K562 (cell line): ENCODE data around the gene MRGPRE. TPM values are rescaled to one million over a fixed set of nuclear protein-coding genes. Genes with fewer than 3 reads are reported as not detected.

Source experiments
- ADNP ChIP-seq: fragments of 200-800 bp; sonication (Bioruptor generic); IDR thresholded peaks from 2 replicates; pipeline ENCODE4 v1.6.1; 2016; ENCODE audit warnings: missing genetic modification characterization, missing compliant biosample characterization
- CTCF ChIP-seq, 3 experiments: IDR thresholded peaks in 2 of 3; conservative IDR thresholded peaks in 1 of 3; 2 replicates each; pipeline ENCODE4 v1.5.1; 2011 to 2012; ENCODE audit warnings: low read length in 3 of 3, mild to moderate bottlenecking in 3 of 3, control low read depth in 2 of 3, improper control_type of control experiment in 1 of 3, inconsistent platforms in 1 of 3, low read depth in 1 of 3, mixed read lengths in 1 of 3, moderate library complexity in 1 of 3; ENCODE audit not compliant: insufficient read depth in 2 of 3
- GTF2A2 ChIP-seq: IDR thresholded peaks from 2 replicates; pipeline ENCODE4 v1.6.1; 2016; ENCODE audit warnings: mild to moderate bottlenecking, missing genetic modification characterization, missing compliant biosample characterization
- HDAC8 ChIP-seq: fragments of 450-650 bp; IDR thresholded peaks from 2 replicates; pipeline ENCODE4 v1.6.1; 2016; ENCODE audit warnings: mild to moderate bottlenecking, missing genetic modification characterization, moderate library complexity, missing compliant biosample characterization
- HDGF ChIP-seq: fragments of 450-650 bp; IDR thresholded peaks from 2 replicates; pipeline ENCODE4 v1.6.1; 2016
- HNRNPH1 ChIP-seq: fragments of 200-400 bp; formaldehyde crosslinking; optimal IDR thresholded peaks from 2 replicates; pipeline ENCODE3; 2017; ENCODE audit warnings: low read depth, mild to moderate bottlenecking, low read length, moderate library complexity
- MBD2 ChIP-seq: sonication (generic); IDR thresholded peaks from 2 replicates; pipeline ENCODE4 v1.6.1; 2016; ENCODE audit warnings: low read depth, borderline replicate concordance
- MTF1 ChIP-seq: fragments of 250-450 bp; sonication (Bioruptor Pico); IDR thresholded peaks from 2 replicates; pipeline ENCODE4 v1.9.0; 2021; ENCODE audit warnings: moderate library complexity, mild to moderate bottlenecking, inconsistent platforms, borderline replicate concordance
- MYC ChIP-seq, 2 experiments: fragments of 250-450 bp in 1 of 2; sonication (Bioruptor Pico) in 1 of 2; IDR thresholded peaks; 2 replicates each; pipeline versions ENCODE4 v1.5.1 to v1.6.1; 2012 to 2021; ENCODE audit warnings: low read depth in 2 of 2, borderline replicate concordance in 1 of 2, improper control_type of control experiment in 1 of 2, low read length in 1 of 2, mild to moderate bottlenecking in 1 of 2, moderate library complexity in 1 of 2
- RAD21 ChIP-seq, 2 experiments: fragments of 250-450 bp in 1 of 2; fragments of 450-650 bp in 1 of 2; sonication (Bioruptor Pico) in 1 of 2; formaldehyde crosslinking in 1 of 2; IDR thresholded peaks in 1 of 2; conservative IDR thresholded peaks in 1 of 2; 2 replicates each; pipeline versions ENCODE4 v1.4.0 to v1.8.0; 2020 to 2022; ENCODE audit warnings: mild to moderate bottlenecking in 2 of 2, moderate library complexity in 1 of 2
- REST ChIP-seq, 2 experiments: fragments of 450-650 bp; formaldehyde crosslinking in 1 of 2; IDR thresholded peaks; 2 replicates each; pipeline versions ENCODE4 v1.4.0 to v1.6.1; 2014 to 2020; ENCODE audit warnings: mild to moderate bottlenecking in 2 of 2, borderline replicate concordance in 1 of 2, low read depth in 1 of 2
- TOE1 ChIP-seq, 2 experiments: fragments of 450-650 bp in 1 of 2; sonication (generic) in 1 of 2; formaldehyde crosslinking in 1 of 2; IDR thresholded peaks; 2 replicates each; pipeline versions ENCODE4 v1.7.1 to v1.8.0; 2016 to 2022; ENCODE audit warnings: borderline replicate concordance in 2 of 2, mild to moderate bottlenecking in 2 of 2, antibody characterized with exemption in 1 of 2, inconsistent platforms in 1 of 2, low read depth in 1 of 2, missing genetic modification reagents in 1 of 2, moderate library complexity in 1 of 2
- ZNF124 ChIP-seq: sonication (generic); formaldehyde crosslinking; IDR thresholded peaks from 2 replicates; pipeline ENCODE4 v1.8.1; 2022; ENCODE audit warnings: missing genetic modification reagents
- ZNF253 ChIP-seq: fragments of 250-450 bp; sonication (Bioruptor Pico); conservative IDR thresholded peaks from 2 replicates; pipeline ENCODE4 v1.6.1; 2021; ENCODE audit warnings: mild to moderate bottlenecking
- polyA plus RNA-seq, 8 experiments: library from polyadenylated mRNA; depleted of rRNA in 4 of 8; stranded (reverse) in 5 of 8; unstranded in 3 of 8; fragments of >200 nt; fragmentation: Nextera tagmentation in 2 of 8; fragmentation: Illumina TruSeq in 1 of 8; extraction: Ambion mirVana in 2 of 8; extraction: Trizol in 1 of 8; gene quantifications; 2 replicates each; pipeline versions ENCODE4 v1.2.1 to v1.2.3, GENCODE V29; 2011 to 2014; ENCODE audit warnings: inconsistent platforms in 1 of 8, missing spikeins in 1 of 8
- total RNA-seq, 7 experiments: library from RNA; depleted of rRNA in 6 of 7; stranded (reverse); fragments of >200 nt in 6 of 7; fragmentation: Illumina TruSeq in 2 of 7; extraction: Trizol in 2 of 7; gene quantifications; 2 replicates each; pipeline versions ENCODE4 v1.2.1 to v1.2.3, GENCODE V29; 2011 to 2021; ENCODE audit warnings: low replicate concordance in 1 of 7

The MRGPRE gene
- total and polyA plus RNA-seq, 9 of the 15 experiments (the other 6 are each of a cell fraction or from before 2014, with no cell fraction given) = not detected

GRCh38 chr11:3220521-3221407 lies 11.5 kb downstream of the MRGPRE start (continued):
- 0 out of 2 replicates have a peak, but pooled peaks have one; percentile 4 for TF ChIP-seq REST (IDR thresholded peaks at IDR 0.05; ENCODE audit: borderline replicate concordance)
- TF ChIP-seq REST (CRISPR knock-in tag; IDR thresholded peaks at IDR 0.05; ENCODE audit: low read depth) = no peak
- TF ChIP-seq ZNF124 (CRISPR knock-in tag) = no peak
- no peak for TF ChIP-seq HNRNPH1
- TF ChIP-seq GTF2A2 = no peak
- TF ChIP-seq HDGF = no peak
- TF ChIP-seq TOE1 (IDR thresholded peaks at IDR 0.05; ENCODE audit: borderline replicate concordance) = no peak
- TF ChIP-seq TOE1 (CRISPR knock-in tag; IDR thresholded peaks at IDR 0.05; ENCODE audit: borderline replicate concordance, low read depth) = no peak
- no peak for TF ChIP-seq ADNP (tag)
- TF ChIP-seq ZNF253 (CRISPR knock-in tag) = no peak
- peak; percentile 12 to 34 (median 22); a peak in 2 of 6 replicates for TF ChIP-seq CTCF (IDR thresholded peaks at IDR 0.05 in 2 of 3, conservative IDR thresholded peaks at IDR 0.05 in 1 of 3; ENCODE audit: insufficient read depth in 2 of 3, low read depth in 1 of 3, low read length in 3 of 3)
- no peak for TF ChIP-seq MTF1
- TF ChIP-seq MBD2 = no peak
- TF ChIP-seq RAD21 (CRISPR knock-in tag; conservative IDR thresholded peaks at IDR 0.05 in 1 of 2, IDR thresholded peaks at IDR 0.05 in 1 of 2) = peak in 1 of 2 experiments; percentile 25; a peak in 2 of 4 replicates
- 0 out of 2 replicates have a peak, but pooled peaks have one; percentile 22 for TF ChIP-seq HDAC8 (tag)
- TF ChIP-seq MYC (IDR thresholded peaks at IDR 0.05; ENCODE audit: low read depth, low read length) = no peak
- no peak for TF ChIP-seq MYC (CRISPR knock-in tag; IDR thresholded peaks at IDR 0.05; ENCODE audit: borderline replicate concordance, low read depth)
